Activated B cell treated with CpG ODN at 0.5 μM for 24 hours (primary cell): ENCODE data around the gene LSM2. TPM values are rescaled to one million over a fixed set of nuclear protein-coding genes. Genes with fewer than 3 reads are reported as not detected.

Experiments
- ATAC-seq: fragments of 200-7000 bp; cut with Tn5 transposase; one replicate; pipeline ENCODE4 v1.10.0; 2021; ENCODE audit warnings: low read depth, mild to moderate bottlenecking, moderate library complexity
- CTCF ChIA-PET: fragments of 350-600 bp; sonication (Branson Sonifier 250); formaldehyde crosslinking; loops from one replicate; lab custom pipeline; 2021; ENCODE audit warnings: antibody characterized with exemption; lab: Charles Lee
- POLR2A ChIA-PET: fragments of 350-600 bp; sonication (Branson Sonifier 250); formaldehyde crosslinking; loops from one replicate; lab custom pipeline; 2021; ENCODE audit warnings: antibody characterized with exemption; lab: Charles Lee
- DNase-seq: peaks from one replicate; pipeline ENCODE4 v3.0.0; 2022
- H3K27ac Mint-ChIP-seq: one replicate; pipeline ENCODE4 v1.8.0; 2020; ENCODE audit warnings: mixed read lengths
- H3K27me3 Mint-ChIP-seq: one replicate; pipeline ENCODE4 v1.8.0; 2021; ENCODE audit warnings: mixed read lengths
- H3K36me3 Mint-ChIP-seq: one replicate; pipeline ENCODE4 v1.8.0; 2021; ENCODE audit warnings: low read depth, mixed read lengths
- H3K4me1 Mint-ChIP-seq: one replicate; pipeline ENCODE4 v1.8.0; 2021; ENCODE audit warnings: mixed read lengths
- H3K4me3 Mint-ChIP-seq: one replicate; pipeline ENCODE4 v1.8.0; 2020; ENCODE audit warnings: mild to moderate bottlenecking, mixed read lengths
- H3K9me3 Mint-ChIP-seq: one replicate; pipeline ENCODE4 v1.8.0; 2020; ENCODE audit warnings: mixed read lengths
- intact Hi-C: fragments of 100-400 bp; cut with micrococcal nuclease; formaldehyde crosslinking; loops from one replicate; pipeline ENCODE4 v1.15.1; 2024
- total RNA-seq: library from RNA; stranded (reverse); gene quantifications from 2 replicates; pipeline ENCODE4 v1.2.3, GENCODE V29; 2022
- TF ChIP-seq, protein P1 (sequence below): fragments of 200-600 bp; IDR thresholded peaks from one replicate; pipeline ENCODE4 v1.8.0; 2022; ENCODE audit warnings: antibody characterized with exemption, mild to moderate bottlenecking

Gene LSM2
- total RNA-seq, 1 donor from 2014 or later, result 61.8 TPM

DNA sequence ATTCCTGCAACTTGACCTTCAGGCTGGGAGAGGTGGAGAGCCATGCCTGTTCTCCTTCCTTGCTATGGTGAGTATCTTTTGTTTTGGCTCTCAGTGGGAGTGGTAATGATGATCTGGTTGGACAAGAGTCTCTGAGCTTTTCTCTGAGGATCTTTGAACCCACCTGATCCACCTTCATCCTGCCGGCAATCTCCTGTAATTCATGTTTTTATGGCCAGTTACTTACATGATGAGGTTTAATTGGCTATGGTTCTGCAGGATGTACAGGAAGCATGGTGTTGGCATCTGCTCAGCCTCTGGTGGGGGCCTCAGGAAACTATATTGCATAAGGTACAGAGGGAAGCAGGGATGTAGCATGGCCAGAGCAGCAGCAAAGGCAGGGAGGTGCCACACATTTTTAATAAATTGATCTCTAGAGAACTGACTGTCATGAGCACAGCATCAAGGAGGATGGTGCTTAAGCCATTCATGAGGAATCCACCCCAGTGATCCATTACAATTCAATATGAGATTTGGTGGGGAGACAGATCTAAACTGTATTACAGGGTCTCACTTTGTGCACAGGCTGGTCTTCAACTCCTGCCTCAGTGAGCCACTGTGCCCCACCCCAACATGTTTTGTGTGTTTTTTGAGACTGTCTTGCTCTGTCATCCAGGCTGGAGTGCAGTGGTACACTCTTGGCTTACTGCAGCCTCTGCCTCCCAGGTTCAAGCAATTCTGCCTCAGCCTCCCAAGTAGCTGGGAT is 30.8 kb upstream of the LSM2 start:
- Mint-ChIP-seq H3K4me1 (peaks cover 56% of the 10 kb centered on the region), H3K9me3 (no peaks in the 10 kb centered on the region), H3K36me3 (peaks cover 66% of the 10 kb centered on the region), H3K27ac (peak overlapping the region; percentile 98), H3K4me3 (peak overlapping the region; percentile 99), H3K27me3 (no peaks in the 10 kb centered on the region)
- DNase-seq (no peak), ATAC-seq (no peak)
- ChIA-PET POLR2A (interaction anchor here (0.5 to 9.9 kb wide), 11 partner anchors 10 to 339 kb away, joined by 3 to 133 read pairs (median 4); partner anchors contain the start of genes CSNK2B, DXO, GPANK1 and HSPA1B), CTCF (no interaction called here)
- TF ChIP-seq, protein P1, sequence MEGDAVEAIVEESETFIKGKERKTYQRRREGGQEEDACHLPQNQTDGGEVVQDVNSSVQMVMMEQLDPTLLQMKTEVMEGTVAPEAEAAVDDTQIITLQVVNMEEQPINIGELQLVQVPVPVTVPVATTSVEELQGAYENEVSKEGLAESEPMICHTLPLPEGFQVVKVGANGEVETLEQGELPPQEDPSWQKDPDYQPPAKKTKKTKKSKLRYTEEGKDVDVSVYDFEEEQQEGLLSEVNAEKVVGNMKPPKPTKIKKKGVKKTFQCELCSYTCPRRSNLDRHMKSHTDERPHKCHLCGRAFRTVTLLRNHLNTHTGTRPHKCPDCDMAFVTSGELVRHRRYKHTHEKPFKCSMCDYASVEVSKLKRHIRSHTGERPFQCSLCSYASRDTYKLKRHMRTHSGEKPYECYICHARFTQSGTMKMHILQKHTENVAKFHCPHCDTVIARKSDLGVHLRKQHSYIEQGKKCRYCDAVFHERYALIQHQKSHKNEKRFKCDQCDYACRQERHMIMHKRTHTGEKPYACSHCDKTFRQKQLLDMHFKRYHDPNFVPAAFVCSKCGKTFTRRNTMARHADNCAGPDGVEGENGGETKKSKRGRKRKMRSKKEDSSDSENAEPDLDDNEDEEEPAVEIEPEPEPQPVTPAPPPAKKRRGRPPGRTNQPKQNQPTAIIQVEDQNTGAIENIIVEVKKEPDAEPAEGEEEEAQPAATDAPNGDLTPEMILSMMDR, result no peak
- intact Hi-C loops, result no loop called here

DNA sequence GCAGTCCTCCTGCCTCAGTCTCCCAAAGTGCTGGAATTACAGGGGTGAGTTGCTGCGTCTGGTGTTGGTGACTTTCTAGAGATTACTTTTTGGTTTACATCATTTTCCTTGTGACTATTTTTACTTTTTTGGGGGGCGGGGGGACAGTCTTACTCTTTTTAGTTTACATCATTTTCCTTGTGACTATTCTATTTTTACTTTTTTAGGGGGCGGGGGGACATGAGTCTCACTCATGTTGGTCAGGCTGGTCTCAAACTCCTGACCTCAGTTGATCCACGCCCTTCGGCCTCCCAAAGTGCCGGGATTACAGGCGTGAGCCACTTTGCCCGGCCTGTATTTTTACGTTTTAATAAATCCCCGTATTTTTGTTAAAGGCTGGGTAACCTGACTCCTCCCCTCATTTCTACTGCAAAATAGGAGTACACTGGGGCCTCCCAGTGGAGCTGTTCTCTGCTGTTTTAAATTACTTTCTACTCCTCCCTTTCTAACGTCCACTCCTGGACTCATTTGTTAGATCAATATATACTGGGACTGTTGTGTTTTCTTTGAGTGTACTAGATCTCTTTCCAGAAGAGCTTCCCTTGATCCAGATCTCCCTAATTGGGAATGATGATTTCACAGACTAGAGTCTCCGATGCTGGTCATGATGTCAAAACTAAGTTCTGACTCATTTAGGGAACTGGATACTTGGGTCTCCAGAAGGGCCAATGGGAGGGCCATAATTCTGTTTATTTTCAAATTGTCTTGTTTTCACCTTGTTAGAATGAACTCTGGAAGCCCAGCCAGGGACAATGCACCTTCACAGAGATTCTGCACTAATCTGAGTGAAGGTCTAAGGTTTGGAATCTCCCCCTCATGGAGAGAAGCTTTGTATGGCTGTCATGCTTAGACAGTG is 30.0 kb upstream of the LSM2 start:
- ChIA-PET CTCF (interaction anchor here (1.1 kb wide), 1 partner anchor 27 kb away, joined by 4 read pairs; the partner anchor contains the start of gene NEU1), POLR2A (interaction anchor here (0.5 to 9.9 kb wide), 15 partner anchors 7 to 1236 kb away, joined by 3 to 133 read pairs (median 6); partner anchors contain the start of genes C6orf47, CLIC1, DDAH2 and DDX39B)
- ATAC-seq, result no peak
- intact Hi-C loops, result no loop called here
- Mint-ChIP-seq H3K36me3 (peaks cover 62% of the 10 kb centered on the region), H3K9me3 (no peaks in the 10 kb centered on the region), H3K27me3 (no peaks in the 10 kb centered on the region), H3K4me3 (peak overlapping the region; percentile 99), H3K4me1 (peaks cover 57% of the 10 kb centered on the region), H3K27ac (peak overlapping the region; percentile 98)
- TF ChIP-seq, protein P1, result no peak
- no peak for DNase-seq

DNA sequence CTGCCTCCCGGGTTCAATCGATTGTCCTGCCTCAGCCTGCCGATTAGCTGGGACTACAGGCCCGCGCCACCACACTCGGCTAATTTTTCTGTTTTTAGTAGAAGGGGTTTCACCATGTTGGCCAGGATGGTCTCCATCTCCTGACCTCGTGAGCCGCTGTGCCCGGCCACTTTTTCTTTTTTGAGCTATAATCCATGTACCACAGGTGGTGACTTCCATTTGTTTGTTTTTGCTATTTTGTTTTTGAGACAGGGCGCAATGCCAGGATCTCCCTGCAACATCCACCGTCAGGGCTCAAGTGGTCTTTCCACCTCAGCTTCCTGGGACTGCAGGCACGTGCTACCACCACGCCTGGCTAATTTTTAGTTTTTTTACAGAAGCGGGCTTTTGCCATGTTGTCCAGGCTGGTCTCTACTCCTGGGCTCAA is 29.3 kb upstream of the LSM2 start:
- Mint-ChIP-seq H3K27ac (peak overlapping the region; percentile 98), H3K36me3 (peaks cover 59% of the 10 kb centered on the region), H3K4me1 (peaks cover 59% of the 10 kb centered on the region), H3K27me3 (no peaks in the 10 kb centered on the region), H3K4me3 (peak overlapping the region; percentile 99), H3K9me3 (no peaks in the 10 kb centered on the region)
- TF ChIP-seq, protein P1, result no peak
- ChIA-PET POLR2A (interaction anchor here (0.6 to 9.9 kb wide), 25 partner anchors 8 to 1940 kb away, joined by 3 to 133 read pairs (median 4); partner anchors contain the start of genes C6orf47, CLIC1, DDAH2 and DDX39B), CTCF (interaction anchor here (1.1 kb wide), 2 partner anchors 27 to 285 kb away, joined by 4 read pairs; partner anchors contain the start of gene NEU1)
- ATAC-seq (no peak), DNase-seq (no peak)
- intact Hi-C loops, result no loop called here

DNA sequence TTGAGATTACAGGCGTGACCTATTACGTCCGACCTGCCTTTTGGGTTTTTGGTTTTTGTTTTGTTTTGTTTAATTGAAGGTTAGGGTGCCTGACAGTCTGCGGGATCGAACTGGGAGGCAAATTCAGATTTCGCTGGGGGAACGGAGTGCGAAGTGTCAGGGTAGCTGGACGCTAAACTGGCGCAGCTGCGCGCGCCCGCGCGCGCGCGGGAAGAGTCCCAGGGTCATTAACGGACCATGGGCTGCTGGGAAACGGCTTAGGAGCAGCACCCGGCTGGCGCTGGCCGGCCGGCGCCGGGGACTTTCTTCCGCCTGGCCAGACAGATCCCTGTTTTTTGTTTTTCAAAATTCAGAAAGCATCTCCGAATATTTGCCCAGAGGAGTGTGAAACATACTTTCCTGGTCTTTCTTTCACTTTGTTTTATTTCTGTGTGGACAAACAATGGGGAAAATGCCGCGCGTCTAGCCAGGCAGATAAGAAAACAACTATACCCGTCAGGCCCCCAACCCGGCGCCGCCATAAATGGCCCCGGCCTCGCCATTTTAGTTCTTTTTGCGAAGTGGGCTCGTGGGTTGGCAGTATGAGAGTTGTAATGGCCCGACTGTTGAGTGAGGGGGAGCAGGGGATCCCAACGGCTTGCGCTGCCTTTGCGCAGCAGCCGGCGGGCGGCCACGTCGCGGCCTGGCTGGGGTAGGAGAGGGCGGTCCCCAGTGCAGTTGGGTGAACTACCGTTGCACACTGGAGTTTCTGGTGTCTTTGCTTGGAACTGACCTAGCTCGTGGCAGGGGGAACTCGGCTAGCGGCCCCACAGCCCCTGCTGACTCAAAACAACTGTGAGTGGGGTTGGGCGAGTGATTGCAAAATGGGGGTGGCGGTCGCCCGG is 27.8 kb upstream of the LSM2 start:
- ChIA-PET CTCF (interaction anchor here (1.5 to 3.3 kb wide), 2 partner anchors 105 to 237 kb away, joined by 3 to 17 read pairs; no protein-coding TSS in a partner anchor), POLR2A (interaction anchor here (0.6 to 9.9 kb wide), 31 partner anchors 9 to 1768 kb away, joined by 3 to 133 read pairs (median 5); partner anchors contain the start of genes ABHD16A, ATF6B, BAG6 and C6orf47)
- Mint-ChIP-seq H3K4me3 (peak overlapping the region; percentile 99), H3K27ac (peak overlapping the region; percentile 98), H3K9me3 (no peaks in the 10 kb centered on the region), H3K27me3 (no peaks in the 10 kb centered on the region), H3K36me3 (peaks cover 44% of the 10 kb centered on the region), H3K4me1 (peaks cover 71% of the 10 kb centered on the region)
- TF ChIP-seq, protein P1, result no peak
- DNase-seq, result peak; percentile 75
- intact Hi-C loops, result loop anchor here (1.0 to 2.0 kb wide), 7 partner anchors 29 to 287 kb away; partner anchors contain the start of genes BAG6, NFKBIL1 and VARS1
- ATAC-seq, result peak; percentile 62
